Amniotic epithelial cell (primary cell): Measurements from ENCODE around the gene MAN1A1.
A peak's percentile ranks its signal among the peaks of the same experiment; 100 is the strongest.

Experiments
- DNase-seq: peaks from one replicate; pipeline ENCODE4 v3.0.0-alpha.2; 2010; ENCODE audit warnings: low read depth

The MAN1A1 gene

DNA sequence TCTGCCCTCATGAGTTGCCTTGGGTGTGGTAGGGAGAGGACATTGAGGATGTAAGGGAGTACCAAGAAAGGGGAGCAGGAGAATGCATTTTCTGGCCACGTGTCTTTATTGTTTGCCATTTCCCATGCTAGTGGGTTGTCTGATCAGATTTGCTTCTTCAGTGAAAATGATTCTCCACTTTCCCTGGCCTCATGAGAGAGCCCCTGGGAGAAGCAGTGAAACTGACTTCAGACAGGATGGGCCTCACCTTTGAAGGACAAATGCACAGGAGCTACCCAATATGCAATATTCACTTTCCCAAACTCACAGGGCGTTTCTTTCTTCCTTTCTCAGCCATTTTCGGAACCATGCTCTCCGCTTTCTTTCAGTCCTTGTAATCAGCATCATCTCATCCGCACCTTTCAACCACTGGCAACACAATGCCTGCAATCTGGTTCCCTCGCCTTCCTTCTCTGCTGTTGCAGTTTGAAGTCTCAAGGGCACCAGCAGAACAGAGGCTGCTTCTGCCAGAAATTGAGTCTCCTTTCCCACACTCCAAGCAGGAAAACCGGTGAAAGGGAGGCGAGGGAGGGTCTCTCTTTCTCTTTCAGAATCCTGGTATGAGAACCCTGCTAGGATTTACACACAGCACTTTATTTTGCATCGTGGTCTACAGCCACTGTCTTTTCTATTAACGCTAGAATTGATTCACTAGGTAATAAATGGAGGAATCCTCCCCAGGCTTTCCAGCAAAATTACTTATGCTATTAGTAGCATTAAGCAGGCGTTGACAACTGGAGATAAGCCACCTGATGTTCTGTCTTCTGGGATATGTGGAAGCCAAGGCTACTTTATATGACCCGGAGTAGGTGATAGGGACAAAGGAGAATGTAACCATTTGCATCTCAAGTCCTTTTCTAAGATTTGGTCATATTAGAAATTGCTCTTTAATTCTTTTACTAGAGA is 209.1 kb downstream of the MAN1A1 start:
- no peak for DNase-seq

DNA sequence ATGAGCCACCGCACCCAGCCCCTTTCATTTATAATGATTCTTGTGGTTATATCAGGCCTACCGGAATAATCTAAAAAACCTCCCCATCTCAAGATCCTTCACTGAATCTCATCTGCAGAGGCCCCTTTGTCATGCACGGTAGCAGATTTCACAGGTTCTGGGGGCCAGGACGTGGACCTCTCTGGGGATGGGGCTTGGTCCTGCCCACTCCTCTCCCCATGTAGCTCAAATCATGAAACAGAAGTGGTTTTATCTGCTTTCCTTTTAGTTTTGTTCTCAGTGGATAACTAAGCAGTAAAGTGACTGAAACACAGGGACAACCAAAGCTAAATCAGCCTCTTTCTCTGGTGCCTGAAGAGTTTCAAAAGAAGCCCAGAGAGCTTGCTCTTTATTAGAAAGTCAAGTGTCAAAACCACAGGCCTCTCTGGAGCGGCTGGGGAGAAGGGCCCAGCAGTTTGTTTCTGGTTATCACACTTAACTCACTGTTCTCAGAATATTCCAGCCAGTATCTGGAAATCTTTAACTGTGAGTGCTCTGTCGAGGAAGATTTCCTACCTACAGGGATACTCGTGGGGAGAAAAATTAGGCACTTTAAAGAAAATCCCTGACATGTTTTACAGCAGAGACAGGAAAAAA is 210.5 kb downstream of the MAN1A1 start:
- peak; percentile 44 for DNase-seq

- peak; percentile 85 for DNase-seq
Measured at GRCh38 chr6:119137194-119138072, 212.1 kb downstream of the MAN1A1 start.

- DNase-seq: no peak
Measured at GRCh38 chr6:119134752-119135151, 214.8 kb downstream of the MAN1A1 start.

DNA sequence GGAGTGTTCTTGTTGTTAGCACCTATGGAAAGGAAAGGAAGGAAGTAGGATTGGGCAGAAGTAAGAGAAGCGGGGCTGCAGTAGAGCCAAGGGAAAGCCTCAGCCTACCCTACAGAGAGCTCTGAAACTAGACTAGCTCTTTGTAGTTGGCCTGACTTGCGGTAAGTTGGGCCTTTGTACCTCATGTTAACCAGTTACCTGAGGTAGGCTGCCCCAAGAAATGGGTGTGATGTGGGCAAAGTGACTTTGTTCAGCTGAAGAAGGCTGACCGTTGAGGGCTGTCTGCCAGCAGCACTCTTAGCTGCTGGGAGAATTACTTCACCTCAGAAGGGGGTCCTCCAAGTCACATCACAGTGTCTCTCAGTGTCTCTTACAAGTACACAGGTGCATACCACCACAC is 216.2 kb downstream of the MAN1A1 start:
- DNase-seq: no peak

DNA sequence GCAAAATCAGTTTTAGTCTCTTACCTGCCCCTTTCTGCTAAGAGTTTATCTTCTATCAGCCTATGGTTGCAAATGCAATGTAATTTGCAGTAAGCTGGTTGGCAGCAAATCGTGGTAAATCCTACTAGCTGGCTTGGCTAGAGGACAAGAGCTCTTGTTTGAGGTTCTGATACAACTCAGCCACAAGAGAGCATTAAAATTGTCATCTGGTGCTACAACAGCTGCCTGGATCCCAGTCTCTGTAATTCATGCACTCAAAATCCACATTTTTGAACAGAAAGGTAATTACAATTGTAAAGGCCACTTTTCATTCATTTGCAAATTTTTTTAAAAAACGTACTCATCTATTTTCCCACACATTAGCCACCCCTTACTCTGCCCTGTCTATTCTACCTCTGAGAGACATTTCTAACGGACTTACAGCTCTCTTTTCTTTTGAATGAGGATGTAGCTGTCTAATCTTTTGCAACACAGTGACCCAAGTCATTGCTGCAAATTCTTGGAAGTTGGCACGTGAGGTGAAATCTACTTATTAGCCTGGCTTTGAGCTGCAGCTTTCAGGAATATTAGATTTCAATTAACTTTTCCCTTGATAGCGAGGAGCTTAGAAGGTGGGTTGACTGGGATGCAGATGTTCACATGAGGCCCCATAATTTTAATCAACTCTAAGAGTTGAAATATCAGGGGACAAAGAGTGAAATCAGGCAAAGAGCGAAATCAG is 217.1 kb downstream of the MAN1A1 start:
- no peak for DNase-seq

DNA sequence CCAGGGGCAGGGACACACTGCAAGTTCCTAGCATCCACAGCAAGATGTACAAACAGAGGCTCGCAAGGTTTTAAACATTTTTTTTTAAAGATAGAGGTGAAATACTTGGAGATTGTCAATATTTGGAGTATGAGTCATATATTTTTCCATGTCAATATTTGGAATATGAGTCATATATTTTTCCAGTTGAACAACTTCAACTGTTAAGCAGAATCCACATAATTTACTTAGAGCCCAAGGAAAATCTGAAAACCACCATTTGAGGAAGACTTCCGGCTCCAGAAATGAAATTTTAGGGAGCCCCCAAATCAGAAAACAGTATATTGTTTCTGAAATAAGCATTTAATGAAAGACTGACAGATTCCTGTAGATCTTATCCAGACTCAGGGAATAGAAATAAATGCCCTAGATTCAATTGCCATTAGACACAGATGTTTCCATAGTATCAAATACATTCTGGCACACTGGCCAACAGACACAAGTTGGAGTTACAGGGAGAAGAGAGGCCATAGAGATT is 219.5 kb downstream of the MAN1A1 start:
- peak; percentile 45 for DNase-seq

- DNase-seq: peak; percentile 74
Measured at GRCh38 chr6:119129148-119129967, 220.2 kb downstream of the MAN1A1 start.

GRCh38 chr6:119128252-119128912 is 221.2 kb downstream of the MAN1A1 start:
- peak; percentile 96 for DNase-seq

DNA sequence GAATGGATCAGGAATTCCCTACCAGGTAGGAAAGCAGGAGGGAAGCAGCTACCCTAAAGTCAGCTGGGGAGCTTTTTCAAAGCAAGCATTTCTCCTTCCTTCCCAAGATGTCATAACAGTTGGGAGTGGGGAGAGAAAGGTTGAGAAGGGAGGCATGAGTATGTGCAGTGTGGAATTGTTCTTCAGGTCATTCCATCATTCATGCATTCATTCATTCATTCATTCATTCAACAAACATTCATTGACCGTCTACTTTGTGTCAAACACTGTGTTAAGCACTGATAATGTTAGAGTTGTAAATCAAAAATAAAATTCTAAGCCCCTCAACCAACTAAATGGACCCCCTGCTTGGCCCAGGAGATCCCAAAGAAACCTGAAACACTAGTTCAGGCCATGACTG is 221.9 kb downstream of the MAN1A1 start:
- no peak for DNase-seq
